Sigmoid colon (tissue), 7 donors: ENCODE results near the gene AP4S1. TPM values are rescaled to one million over a fixed set of nuclear protein-coding genes. Genes with fewer than 3 reads are reported as not detected.
"Not testable (repeated sequence)": the region's sequence is repeated elsewhere in the genome, so short reads cannot be mapped to it uniquely, and the experiment has no call there.

Experiments
- DNase-seq: peaks from one replicate; pipeline ENCODE4 v3.0.0-alpha.2; 2019
- H3K27ac ChIP-seq, 4 donors: fragments of 200-600 bp; sonication (generic); one replicate each; pipeline ENCODE4 v1.5.1; 2016 to 2019; ENCODE audit warnings: mild to moderate bottlenecking in 1 of 4
- H3K27me3 ChIP-seq, 3 donors: fragments of 200-600 bp; sonication (generic); one replicate each; pipeline ENCODE4 v1.5.1; 2019; ENCODE audit warnings: mild to moderate bottlenecking in 1 of 3
- H3K36me3 ChIP-seq, 4 donors: fragments of 200-600 bp; sonication (generic); one replicate each; pipeline ENCODE4 v1.5.1; 2016 to 2019
- H3K4me1 ChIP-seq, 4 donors: fragments of 200-600 bp; sonication (generic); one replicate each; pipeline ENCODE4 v1.5.1; 2017 to 2019
- H3K4me3 ChIP-seq, 4 donors: fragments of 200-600 bp; sonication (generic); one replicate each; pipeline ENCODE4 v1.5.1; 2017 to 2019; ENCODE audit warnings: mild to moderate bottlenecking in 2 of 4, moderate library complexity in 1 of 4
- H3K9me3 ChIP-seq, 4 donors: fragments of 200-600 bp in 3 of 4; sonication (generic) in 3 of 4; one replicate each; pipeline versions ENCODE4 v1.5.1 to v1.6.1; 2013 to 2019
- CTCF ChIP-seq, 4 experiments: fragments of 450-650 bp in 3 of 4; fragments of 200-600 bp in 1 of 4; IDR thresholded peaks; one replicate each; pipeline ENCODE4 v1.5.1; 2016 to 2019; ENCODE audit warnings: antibody characterized with exemption in 4 of 4, mild to moderate bottlenecking in 3 of 4, moderate library complexity in 2 of 4
- EP300 ChIP-seq, 4 donors: sonication (generic); formaldehyde crosslinking; IDR thresholded peaks; one replicate each; pipeline ENCODE4 v1.6.1; 2017; ENCODE audit warnings: antibody characterized with exemption in 4 of 4
- POLR2A ChIP-seq, 2 donors: fragments of 450-650 bp; IDR thresholded peaks; one replicate each; pipeline ENCODE4 v1.6.1; 2016; ENCODE audit warnings: antibody characterized with exemption in 2 of 2, mild to moderate bottlenecking in 2 of 2, moderate library complexity in 2 of 2
- POLR2AphosphoS5 ChIP-seq, 4 donors: sonication (generic); formaldehyde crosslinking; IDR thresholded peaks; one replicate each; pipeline ENCODE4 v1.6.1; 2017; ENCODE audit warnings: antibody characterized with exemption in 4 of 4
- WGBS, 2 donors: extraction: QIAGEN DNeasy Blood & Tissue Kit; methylation state at CpG; one replicate each; pipeline ENCODE4 v1.1.7; 2013; 5-methylcytosine and 5-hydroxymethylcytosine counted together
- intact Hi-C: fragments of 100-400 bp; cut with DNase I; formaldehyde crosslinking; loops from one replicate; pipeline ENCODE4 v1.15.1; 2023
- polyA plus RNA-seq, 3 donors: library from polyadenylated mRNA; stranded (reverse); fragments of 200-250 nt; gene quantifications; one replicate each; pipeline ENCODE4 v1.2.3, GENCODE V29; 2013
- total RNA-seq, 4 donors: library from RNA; depleted of rRNA; stranded (reverse); fragments of >200 nt; gene quantifications; one replicate each; pipeline ENCODE4 v1.1.0, GENCODE V29; 2016
- donor health status: healthy with polysubstance abuse.
- donor health status: Bipolar disorder and iron deficiency.
- donor health status: healthy.

AP4S1 gene
- total and polyA plus RNA-seq, 7 donors, result 4.8 to 29.1 (median 13.8) TPM

- WGBS, 2 donors, result 75 to 94% methylated on average over 1 of the region's 1 CpG
- Histone ChIP-seq H3K27me3 (no peaks in the 10 kb centered on the region), H3K4me1 (peaks cover 0 to 30% (median 18%) of the 10 kb centered on the region in 4 donors), H3K27ac (peak overlapping the region in 3 of 4 donors; percentile 15 to 28 (median 23)), H3K9me3 (no peaks in the 10 kb centered on the region), H3K4me3 (no peak overlapping the region), H3K36me3 (no peaks in the 10 kb centered on the region)
- intact Hi-C loops, result no loop called here
- no peak for DNase-seq
- TF ChIP-seq CTCF (IDR thresholded peaks at IDR 0.05) (no peak), POLR2A (IDR thresholded peaks at IDR 0.05) (no peak), POLR2AphosphoS5 (IDR thresholded peaks at IDR 0.05) (no peak), EP300 (IDR thresholded peaks at IDR 0.05) (no peak)
These were observed 12.3 kb downstream of the AP4S1 start for GRCh38 chr14:31037709-31038221.

- no peak for TF ChIP-seq POLR2A (IDR thresholded peaks at IDR 0.05)
- no peak for TF ChIP-seq POLR2AphosphoS5 (IDR thresholded peaks at IDR 0.05)
- no peak for TF ChIP-seq EP300 (IDR thresholded peaks at IDR 0.05)
- TF ChIP-seq CTCF (IDR thresholded peaks at IDR 0.05), result no peak
- Histone ChIP-seq H3K27ac (peak overlapping the region in 1 of 4 donors; percentile 0), H3K9me3 (no peaks in the 10 kb centered on the region), H3K27me3 (no peaks in the 10 kb centered on the region), H3K36me3 (no peaks in the 10 kb centered on the region), H3K4me3 (no peak overlapping the region), H3K4me1 (peaks cover 0 to 21% (median 9%) of the 10 kb centered on the region in 4 donors)
- intact Hi-C loops, result no loop called here
- WGBS, 2 donors, result 35 to 58% methylated on average over 3 of the region's 3 CpGs
- no peak for DNase-seq
These were observed 13.2 kb downstream of the AP4S1 start for GRCh38 chr14:31038521-31039166.

GRCh38 chr14:31042300-31042699 is 16.9 kb downstream of the AP4S1 start:
- DNase-seq, result no peak
- intact Hi-C loops, result no loop called here
- TF ChIP-seq EP300 (IDR thresholded peaks at IDR 0.05) (no peak), CTCF (IDR thresholded peaks at IDR 0.05) (no peak), POLR2A (IDR thresholded peaks at IDR 0.05) (no peak), POLR2AphosphoS5 (IDR thresholded peaks at IDR 0.05) (no peak)
- no peaks in the 10 kb centered on the region for H3K36me3 ChIP-seq
- peaks cover 0 to 10% (median 6%) of the 10 kb centered on the region in 4 donors for H3K4me1 ChIP-seq
- H3K9me3 ChIP-seq, result no peaks in the 10 kb centered on the region
- no peaks in the 10 kb centered on the region for H3K27me3 ChIP-seq
- H3K27ac ChIP-seq, result no peak overlapping the region
- no peak overlapping the region for H3K4me3 ChIP-seq
- WGBS, 2 donors, result 90 to 98% methylated on average over 1 of the region's 1 CpG

GRCh38 chr14:31042893-31043292 is 17.4 kb downstream of the AP4S1 start:
- H3K27ac ChIP-seq, H3K4me1 ChIP-seq, DNase-seq, H3K4me3 ChIP-seq, H3K36me3 ChIP-seq, H3K9me3 ChIP-seq, H3K27me3 ChIP-seq, intact Hi-C loops: not testable (repeated sequence)
- WGBS, 2 donors, result 90% methylated on average over 10 of the region's 10 CpGs

GRCh38 chr14:31043379-31043778 is 17.9 kb downstream of the AP4S1 start:
- H3K4me1 ChIP-seq, result peaks cover 0 to 4% (median 0%) of the 10 kb centered on the region in 4 donors
- no peaks in the 10 kb centered on the region for H3K36me3 ChIP-seq
- no peak overlapping the region for H3K4me3 ChIP-seq
- TF ChIP-seq POLR2A (IDR thresholded peaks at IDR 0.05) (no peak), POLR2AphosphoS5 (IDR thresholded peaks at IDR 0.05) (no peak), CTCF (IDR thresholded peaks at IDR 0.05) (no peak), EP300 (IDR thresholded peaks at IDR 0.05) (no peak)
- DNase-seq, result no peak
- intact Hi-C loops, result no loop called here
- no peaks in the 10 kb centered on the region for H3K9me3 ChIP-seq
- H3K27ac ChIP-seq, result no peak overlapping the region
- H3K27me3 ChIP-seq, result no peaks in the 10 kb centered on the region
- 80 to 90% methylated on average over 3 of the region's 3 CpGs for WGBS, 2 donors
